ENCODE measurements around the gene UBE2J2.

- no peak for TF ChIP-seq ZFX (IDR thresholded peaks at IDR 0.05; ENCODE audit: borderline replicate concordance)
- TF ChIP-seq CTCF (IDR thresholded peaks at IDR 0.05), result no peak
Measured at GRCh38 chr1:1315435-1315954, 41.8 kb upstream of the UBE2J2 start.
